ENCODE results near the gene SNX22.

Gene SNX22

GRCh38 chr15:64156652-64157331 lies 5.3 kb downstream of the SNX22 start:
- DNase-seq (ENCODE audit: low read depth, low spot score): no peak

DNA sequence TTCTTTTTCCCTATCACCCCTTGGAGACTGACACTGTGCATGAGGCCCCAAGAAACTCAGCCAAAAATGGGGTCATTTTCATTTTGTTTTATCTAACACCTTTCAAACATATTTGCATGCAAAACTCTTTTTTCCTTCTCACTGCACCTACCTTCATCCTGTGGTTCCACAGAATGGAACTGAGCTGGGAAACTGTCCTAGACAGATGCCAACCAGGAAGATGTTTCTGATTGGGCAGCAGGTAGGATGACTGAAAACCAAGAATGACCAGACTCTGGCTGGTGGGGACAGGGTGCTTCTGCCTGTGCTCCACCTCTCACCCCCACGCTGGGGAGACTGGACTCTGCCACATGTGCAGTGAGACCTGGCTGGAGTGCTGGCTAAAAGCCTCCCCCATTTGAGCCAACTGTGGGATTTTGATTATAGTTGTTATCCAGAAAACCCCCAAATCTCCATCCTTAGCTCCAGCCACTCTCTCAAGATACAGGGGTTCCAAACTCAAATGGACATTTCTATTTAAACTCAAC lies 6.1 kb downstream of the SNX22 start:
- DNase-seq (ENCODE audit: low read depth, low spot score): no peak

GRCh38 chr15:64158363-64159134 lies 7.0 kb downstream of the SNX22 start:
- DNase-seq (ENCODE audit: low read depth, low spot score): no peak

DNA sequence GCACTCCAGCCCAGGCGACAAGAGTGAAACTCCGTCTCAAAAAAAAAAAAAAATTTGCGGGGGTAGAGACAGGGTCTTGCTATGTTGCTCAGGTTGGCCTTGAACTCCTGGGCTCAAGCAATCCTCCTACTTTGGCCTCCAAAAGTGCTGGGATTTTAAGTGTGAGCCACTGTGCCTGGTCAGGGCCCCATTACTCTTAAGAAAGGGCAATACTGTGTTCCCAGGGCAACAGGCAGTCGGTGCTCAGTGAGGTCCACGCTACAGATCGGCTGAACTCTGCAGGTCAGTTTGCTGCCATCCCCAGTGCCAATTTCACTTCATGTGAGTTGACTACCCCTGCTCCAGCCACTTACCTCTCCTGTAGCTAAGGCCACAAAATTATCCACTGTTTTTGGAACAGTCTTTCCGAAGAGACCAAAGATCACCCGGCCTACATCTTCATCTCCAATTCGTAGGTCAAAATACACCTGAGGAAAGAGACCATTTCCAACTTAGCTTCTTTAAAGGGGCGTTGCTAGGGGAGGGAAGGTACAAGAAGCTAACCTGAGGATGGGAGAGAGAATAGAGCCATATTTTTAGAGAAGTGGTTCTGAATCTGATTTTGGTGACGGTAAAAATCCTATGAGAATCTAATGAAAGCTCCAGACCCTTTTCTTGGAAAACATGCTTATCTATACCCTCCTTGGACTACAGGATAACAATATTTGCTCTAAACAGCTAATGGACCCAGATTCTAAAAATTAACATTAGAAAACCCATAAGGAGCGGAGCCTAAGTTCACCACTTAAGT lies 10.4 kb downstream of the SNX22 start:
- DNase-seq (ENCODE audit: low read depth, low spot score): no peak

GRCh38 chr15:64162478-64162868 lies 10.9 kb downstream of the SNX22 start:
- no peak for DNase-seq (ENCODE audit: low read depth, low spot score)

GRCh38 chr15:64162869-64163658 lies 11.5 kb downstream of the SNX22 start, which contains the start of gene PPIB:
Gene PPIB, minus strand, starts transcription at chr15:64163022. Its CDS starts 36 bp downstream, at chr15:64162986.
- peak; percentile 86 for DNase-seq (ENCODE audit: low read depth, low spot score)

DNA sequence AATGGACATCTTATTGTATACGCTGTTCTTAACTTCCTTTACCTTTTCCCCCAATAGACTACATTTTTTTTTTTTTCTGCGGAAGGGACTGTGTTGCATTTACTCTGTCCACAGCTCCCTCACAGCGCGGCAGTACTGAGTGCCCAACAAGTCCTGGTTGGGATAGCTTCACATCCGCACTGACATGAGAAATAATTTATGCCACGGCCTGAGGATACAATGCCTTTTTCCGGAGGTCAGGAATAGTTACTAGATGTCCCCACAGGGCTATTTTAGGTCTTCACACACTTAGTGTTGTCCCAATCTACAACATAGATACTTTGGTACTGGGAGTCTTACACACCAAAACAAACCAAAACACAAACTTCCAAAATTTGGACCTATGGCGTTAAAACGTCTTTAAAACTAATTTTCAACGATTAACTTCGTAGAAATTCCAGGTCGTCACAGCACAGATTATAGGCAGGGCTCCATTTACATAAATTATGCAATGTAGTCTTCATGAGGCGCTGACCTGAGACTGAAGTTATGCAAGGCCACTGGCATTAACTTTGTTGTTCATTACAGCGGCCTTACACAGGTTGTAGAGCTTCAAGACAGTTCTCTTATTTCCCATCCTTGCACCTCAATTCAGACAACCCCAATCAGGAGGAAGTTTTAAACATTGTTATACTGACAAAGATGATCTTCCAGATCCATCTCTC lies 12.3 kb downstream of the SNX22 start:
- no peak for DNase-seq (ENCODE audit: low read depth, low spot score)

DNA sequence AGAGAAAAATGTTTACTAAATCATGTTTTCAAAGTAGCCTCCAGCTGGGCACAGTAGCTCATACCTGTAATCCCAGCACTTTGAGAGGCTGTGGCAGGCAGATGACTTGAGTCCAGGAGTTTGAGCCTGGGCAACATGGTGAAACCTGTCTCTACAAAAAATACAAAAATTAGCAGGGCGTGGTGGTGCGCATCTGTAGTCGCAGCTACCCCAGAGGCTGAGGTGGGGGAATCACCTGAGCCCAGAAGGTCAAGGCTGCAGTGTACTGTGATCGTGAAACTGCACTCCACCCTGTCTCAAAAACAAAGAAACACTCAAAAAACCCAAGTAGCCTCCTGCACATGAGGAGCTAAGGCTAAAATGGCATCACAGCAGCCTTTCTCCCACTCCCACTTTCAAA lies 12.9 kb downstream of the SNX22 start:
- DNase-seq (ENCODE audit: low read depth, low spot score): no peak

DNA sequence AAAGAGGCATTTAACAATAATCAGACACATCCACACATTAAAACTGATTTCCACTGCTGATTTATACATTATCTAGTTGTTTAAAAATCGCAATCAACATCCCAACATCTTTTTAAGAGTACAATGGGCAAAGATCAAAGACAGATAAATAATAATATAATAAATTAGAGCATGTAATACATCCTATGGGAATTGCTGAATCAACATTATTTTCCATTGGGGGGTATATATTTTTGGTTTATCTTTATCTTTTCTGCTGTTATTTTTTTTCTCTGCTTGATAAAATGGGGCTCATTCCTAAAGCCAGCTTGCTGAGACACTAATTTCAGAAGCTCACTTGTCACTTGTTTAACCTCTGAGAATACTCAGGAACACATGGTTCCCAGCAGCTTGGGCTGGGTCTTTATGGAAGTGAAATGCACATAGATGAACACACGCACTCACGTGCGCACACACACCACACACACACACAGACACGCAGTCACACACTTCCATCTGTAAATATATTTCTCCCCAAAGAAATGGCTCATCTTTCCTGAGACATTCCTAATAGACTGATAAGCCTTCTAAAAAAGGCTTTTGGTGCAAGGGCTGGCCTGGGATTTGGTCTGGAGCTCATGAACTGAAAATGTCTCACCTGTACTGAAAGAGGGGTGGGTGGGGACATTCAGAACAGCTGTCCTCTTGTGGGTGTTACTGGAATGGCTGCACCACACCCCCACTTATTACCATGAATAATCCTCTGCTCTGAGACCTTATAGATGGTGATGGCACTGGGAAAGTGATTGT lies 14.8 kb downstream of the SNX22 start:
- no peak for DNase-seq (ENCODE audit: low read depth, low spot score)

DNA sequence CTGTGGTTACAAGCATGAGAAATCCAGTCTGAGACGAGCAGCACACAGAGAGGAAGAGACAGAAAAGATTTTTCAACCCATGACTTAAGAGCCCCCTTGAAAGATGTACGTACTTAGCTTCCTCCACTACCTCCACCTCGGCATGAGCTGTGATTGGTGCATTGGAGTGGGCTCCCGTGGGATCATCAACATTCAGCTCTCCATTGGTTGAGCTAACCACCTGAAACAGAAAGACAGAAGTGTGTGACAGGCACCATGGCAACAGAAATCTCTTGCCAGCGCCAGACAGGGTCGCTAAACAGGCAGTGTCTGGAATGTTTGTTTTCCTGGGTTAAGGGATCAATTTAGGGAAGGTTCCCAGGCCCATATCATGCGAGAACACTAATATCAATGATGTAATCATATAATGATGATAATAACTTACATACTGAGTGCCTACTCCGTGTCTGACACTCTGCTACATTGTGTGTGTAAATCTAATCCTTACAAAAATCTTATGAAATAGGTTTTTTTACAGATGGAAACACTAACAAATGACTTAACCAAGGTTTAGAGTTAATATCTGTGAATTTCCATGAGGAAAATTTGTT lies 28.8 kb downstream of the SNX22 start:
- peak; percentile 20 for DNase-seq (ENCODE audit: low read depth, low spot score)

- DNase-seq (ENCODE audit: low read depth, low spot score): no peak
Observed at GRCh38 chr15:64182859-64183370, 31.4 kb downstream of the SNX22 start.

GRCh38 chr15:64185146-64185911 lies 33.8 kb downstream of the SNX22 start:
- no peak for DNase-seq (ENCODE audit: low read depth, low spot score)

GRCh38 chr15:64187396-64188191 lies 36.1 kb downstream of the SNX22 start:
- no peak for DNase-seq (ENCODE audit: low read depth, low spot score)

GRCh38 chr15:64191971-64192830 lies 40.7 kb downstream of the SNX22 start:
- DNase-seq (ENCODE audit: low read depth, low spot score): no peak

- DNase-seq (ENCODE audit: low read depth, low spot score): no peak
Observed at GRCh38 chr15:64193971-64194370, 42.4 kb downstream of the SNX22 start.

DNA sequence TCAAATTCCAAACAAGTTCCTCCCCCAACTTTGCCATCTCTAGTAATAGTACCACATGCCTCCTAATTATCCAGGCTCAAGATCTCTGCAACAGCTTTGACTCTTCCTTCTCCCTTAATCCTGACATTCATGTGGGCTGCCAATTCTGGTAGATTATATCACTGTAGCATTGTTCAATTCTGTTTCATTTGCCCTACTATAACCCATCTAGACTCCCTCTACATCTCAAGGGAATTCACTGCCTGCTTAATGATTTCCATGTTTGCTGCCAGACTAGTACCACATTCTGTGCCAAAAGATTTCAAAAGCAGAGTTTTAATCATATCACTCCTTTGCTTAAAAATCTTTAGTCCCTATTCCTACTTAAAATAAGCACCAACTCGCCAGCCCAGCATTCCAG lies 45.9 kb downstream of the SNX22 start:
- DNase-seq (ENCODE audit: low read depth, low spot score): no peak

DNA sequence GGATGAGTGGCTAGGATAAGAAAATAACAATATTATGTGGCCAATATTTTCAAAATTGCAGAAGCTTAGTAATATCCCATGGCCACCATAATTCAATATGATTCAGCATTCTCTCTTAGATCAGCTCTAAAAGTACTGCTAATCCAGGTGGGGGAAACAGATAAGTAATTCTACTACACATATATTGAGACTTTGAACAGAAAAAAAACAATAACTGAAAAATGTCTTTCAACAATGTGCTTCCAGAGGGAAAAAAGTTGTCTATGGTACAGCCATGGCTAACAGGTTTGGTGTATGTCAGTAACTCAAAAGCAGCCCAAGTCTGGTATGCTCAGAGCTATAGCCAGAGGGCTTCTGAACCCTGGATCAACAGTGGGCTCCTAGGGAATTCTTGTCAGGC lies 53.7 kb downstream of the SNX22 start:
- DNase-seq (ENCODE audit: low read depth, low spot score): no peak

Data from iPS DF 19.7 (cell line).